ENCODE data around the gene C16orf82.

Gene C16orf82

DNA sequence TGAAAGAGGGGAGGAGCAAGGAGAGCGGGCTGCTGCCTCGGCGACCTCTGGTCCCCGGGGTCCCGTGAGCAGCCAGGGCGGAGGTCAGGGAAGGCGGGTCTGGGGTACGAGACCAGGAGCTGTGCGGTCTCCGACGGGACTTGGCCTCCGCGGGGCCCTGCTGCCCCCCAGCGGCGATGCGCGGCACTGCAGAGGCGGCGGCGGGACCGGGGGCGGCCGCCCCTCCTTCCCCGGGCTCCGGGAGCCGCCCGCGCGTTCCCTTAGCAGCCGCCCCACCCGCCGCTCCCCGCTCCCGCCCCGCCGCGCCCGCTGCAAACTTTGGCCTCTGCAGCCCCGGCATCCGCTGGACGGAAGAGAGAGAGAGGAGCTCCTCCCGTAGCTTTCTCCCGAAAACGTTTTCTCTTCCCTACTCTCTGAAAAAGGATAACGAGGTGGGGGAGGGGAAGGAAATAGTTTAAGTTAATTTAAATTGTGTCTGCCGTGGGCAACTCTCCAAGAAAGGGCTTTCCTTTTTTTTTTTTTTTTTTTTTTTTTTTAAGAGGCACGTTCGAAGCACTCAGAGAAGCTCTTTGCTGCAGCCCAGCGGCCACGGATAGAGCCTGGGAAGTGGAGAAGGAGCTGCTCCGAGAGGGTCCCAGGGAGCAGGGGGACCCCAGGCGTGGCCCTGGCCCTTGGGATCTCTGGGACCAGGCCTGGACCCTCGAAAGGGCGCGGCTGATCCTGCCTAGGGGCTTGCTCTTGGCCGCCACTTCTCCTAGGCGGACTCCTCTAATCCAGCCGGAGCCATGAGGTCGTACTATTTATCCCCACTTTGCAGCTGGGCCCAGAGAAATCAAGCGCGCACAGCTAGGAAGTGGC lies 43.2 kb downstream of the C16orf82 start:
- H2AFZ ChIP-seq (ENCODE audit: low read depth, low read length, severe bottlenecking) = no peak overlapping the region
- H3K4me2 ChIP-seq (ENCODE audit: low read depth, low read length, poor library complexity, severe bottlenecking) = peak overlapping the region; percentile 52
- no peaks in the 10 kb centered on the region for H3F3A ChIP-seq (ENCODE audit: insufficient read depth)
- H3K27ac ChIP-seq (ENCODE audit: low read depth, low read length) = no peak overlapping the region
- no peaks in the 10 kb centered on the region for H3K9me2 ChIP-seq (replicated peaks; ENCODE audit: insufficient read depth, low read length)
- no peaks in the 10 kb centered on the region for H3K36me3 ChIP-seq (ENCODE audit: low read length)
- H4K20me1 ChIP-seq (ENCODE audit: low read depth, low read length) = no peaks in the 10 kb centered on the region
- H3K79me2 ChIP-seq (ENCODE audit: insufficient read depth, low read length) = no peaks in the 10 kb centered on the region
- H3K9me3 ChIP-seq (ENCODE audit: insufficient read depth, low read length) = no peaks in the 10 kb centered on the region
- TF ChIP-seq EZH2phosphoT487 (conservative IDR thresholded peaks at IDR 0.05; ENCODE audit: low read length) = no peak
- TF ChIP-seq, protein P1, sequence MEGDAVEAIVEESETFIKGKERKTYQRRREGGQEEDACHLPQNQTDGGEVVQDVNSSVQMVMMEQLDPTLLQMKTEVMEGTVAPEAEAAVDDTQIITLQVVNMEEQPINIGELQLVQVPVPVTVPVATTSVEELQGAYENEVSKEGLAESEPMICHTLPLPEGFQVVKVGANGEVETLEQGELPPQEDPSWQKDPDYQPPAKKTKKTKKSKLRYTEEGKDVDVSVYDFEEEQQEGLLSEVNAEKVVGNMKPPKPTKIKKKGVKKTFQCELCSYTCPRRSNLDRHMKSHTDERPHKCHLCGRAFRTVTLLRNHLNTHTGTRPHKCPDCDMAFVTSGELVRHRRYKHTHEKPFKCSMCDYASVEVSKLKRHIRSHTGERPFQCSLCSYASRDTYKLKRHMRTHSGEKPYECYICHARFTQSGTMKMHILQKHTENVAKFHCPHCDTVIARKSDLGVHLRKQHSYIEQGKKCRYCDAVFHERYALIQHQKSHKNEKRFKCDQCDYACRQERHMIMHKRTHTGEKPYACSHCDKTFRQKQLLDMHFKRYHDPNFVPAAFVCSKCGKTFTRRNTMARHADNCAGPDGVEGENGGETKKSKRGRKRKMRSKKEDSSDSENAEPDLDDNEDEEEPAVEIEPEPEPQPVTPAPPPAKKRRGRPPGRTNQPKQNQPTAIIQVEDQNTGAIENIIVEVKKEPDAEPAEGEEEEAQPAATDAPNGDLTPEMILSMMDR (IDR thresholded peaks at IDR 0.05; ENCODE audit: insufficient read depth, low read length, poor library complexity, severe bottlenecking) = peak; percentile 51
- no peaks in the 10 kb centered on the region for H3K27me3 ChIP-seq (ENCODE audit: low read length)
- H3K4me3 ChIP-seq (ENCODE audit: insufficient read depth, low read length, poor library complexity, severe bottlenecking) = peak overlapping the region; percentile 31
- H3K9ac ChIP-seq (ENCODE audit: low read length) = no peak overlapping the region

- Histone ChIP-seq H3K27me3 (ENCODE audit: low read length) (no peaks in the 10 kb centered on the region), H4K20me1 (ENCODE audit: low read depth, low read length) (no peaks in the 10 kb centered on the region), H3F3A (ENCODE audit: insufficient read depth) (no peaks in the 10 kb centered on the region), H3K27ac (ENCODE audit: low read depth, low read length) (no peak overlapping the region), H3K4me2 (ENCODE audit: low read depth, low read length, poor library complexity, severe bottlenecking) (no peak overlapping the region), H2AFZ (ENCODE audit: low read depth, low read length, severe bottlenecking) (no peak overlapping the region), H3K9ac (ENCODE audit: low read length) (no peak overlapping the region), H3K9me3 (ENCODE audit: insufficient read depth, low read length) (no peaks in the 10 kb centered on the region), H3K4me3 (ENCODE audit: insufficient read depth, low read length, poor library complexity, severe bottlenecking) (no peak overlapping the region), H3K9me2 (replicated peaks; ENCODE audit: insufficient read depth, low read length) (no peaks in the 10 kb centered on the region), H3K36me3 (ENCODE audit: low read length) (no peaks in the 10 kb centered on the region), H3K79me2 (ENCODE audit: insufficient read depth, low read length) (no peaks in the 10 kb centered on the region)
- TF ChIP-seq, protein P1 (IDR thresholded peaks at IDR 0.05; ENCODE audit: insufficient read depth, low read length, poor library complexity, severe bottlenecking) = no peak
- no peak for TF ChIP-seq EZH2phosphoT487 (conservative IDR thresholded peaks at IDR 0.05; ENCODE audit: low read length)
Observed at GRCh38 chr16:27110524-27110896, 43.8 kb downstream of the C16orf82 start.

DNA sequence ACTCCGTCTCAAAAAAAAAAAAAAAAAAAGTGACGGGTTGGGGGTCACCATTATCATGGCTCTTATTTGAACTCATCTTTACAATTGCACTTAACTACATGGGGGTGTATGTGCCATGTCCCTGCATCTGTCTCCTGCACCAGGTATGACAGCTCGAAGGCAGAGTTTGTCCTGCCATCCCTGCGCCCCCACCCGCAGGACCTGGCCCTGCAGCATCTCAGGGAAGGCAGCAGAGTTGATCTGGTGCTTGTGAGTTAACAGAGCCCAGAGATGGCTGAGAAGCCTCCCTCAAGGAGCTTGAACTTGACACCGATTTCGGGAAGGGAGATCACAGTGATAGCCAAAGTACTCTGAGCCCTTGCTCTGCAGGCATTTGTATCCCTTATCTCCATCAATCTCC lies 44.8 kb downstream of the C16orf82 start:
- no peak overlapping the region for H3K4me2 ChIP-seq (ENCODE audit: low read depth, low read length, poor library complexity, severe bottlenecking)
- TF ChIP-seq, protein P1 (IDR thresholded peaks at IDR 0.05; ENCODE audit: insufficient read depth, low read length, poor library complexity, severe bottlenecking) = no peak
- H3K4me3 ChIP-seq (ENCODE audit: insufficient read depth, low read length, poor library complexity, severe bottlenecking) = no peak overlapping the region
- no peaks in the 10 kb centered on the region for H4K20me1 ChIP-seq (ENCODE audit: low read depth, low read length)
- H3K27me3 ChIP-seq (ENCODE audit: low read length) = no peaks in the 10 kb centered on the region
- H3K9me2 ChIP-seq (replicated peaks; ENCODE audit: insufficient read depth, low read length) = no peaks in the 10 kb centered on the region
- no peaks in the 10 kb centered on the region for H3K9me3 ChIP-seq (ENCODE audit: insufficient read depth, low read length)
- H3K9ac ChIP-seq (ENCODE audit: low read length) = no peak overlapping the region
- no peaks in the 10 kb centered on the region for H3K79me2 ChIP-seq (ENCODE audit: insufficient read depth, low read length)
- H3F3A ChIP-seq (ENCODE audit: insufficient read depth) = no peaks in the 10 kb centered on the region
- no peaks in the 10 kb centered on the region for H3K36me3 ChIP-seq (ENCODE audit: low read length)
- H2AFZ ChIP-seq (ENCODE audit: low read depth, low read length, severe bottlenecking) = no peak overlapping the region
- H3K27ac ChIP-seq (ENCODE audit: low read depth, low read length) = no peak overlapping the region
